Ishikawa (cell line): ENCODE data around the gene NDRG3.

Experiments
- CEBPB ChIP-seq: IDR thresholded peaks from 2 replicates; pipeline ENCODE4 v1.6.1; 2012
- CREB1 ChIP-seq: IDR thresholded peaks from 2 replicates; pipeline ENCODE4 v1.6.1; 2012; ENCODE audit warnings: low read depth
- EGR1 ChIP-seq: IDR thresholded peaks from 2 replicates; pipeline ENCODE4 v1.6.1; 2012
- EP300 ChIP-seq: IDR thresholded peaks from 2 replicates; pipeline ENCODE4 v1.6.1; 2012; ENCODE audit warnings: borderline replicate concordance
- FOXM1 ChIP-seq: IDR thresholded peaks from 2 replicates; pipeline ENCODE4 v1.6.1; 2012; ENCODE audit warnings: low read depth, borderline replicate concordance
- RAD21 ChIP-seq: IDR thresholded peaks from 2 replicates; pipeline ENCODE4 v1.6.1; 2012; ENCODE audit warnings: low read depth
- TEAD4 ChIP-seq: IDR thresholded peaks from 2 replicates; pipeline ENCODE4 v1.6.1; 2012
- YY1 ChIP-seq: IDR thresholded peaks from 2 replicates; pipeline ENCODE4 v1.6.1; 2012; ENCODE audit warnings: low read depth
- TF ChIP-seq, protein P1 (sequence below): IDR thresholded peaks from 2 replicates; pipeline ENCODE4 v1.6.1; 2012

DNA sequence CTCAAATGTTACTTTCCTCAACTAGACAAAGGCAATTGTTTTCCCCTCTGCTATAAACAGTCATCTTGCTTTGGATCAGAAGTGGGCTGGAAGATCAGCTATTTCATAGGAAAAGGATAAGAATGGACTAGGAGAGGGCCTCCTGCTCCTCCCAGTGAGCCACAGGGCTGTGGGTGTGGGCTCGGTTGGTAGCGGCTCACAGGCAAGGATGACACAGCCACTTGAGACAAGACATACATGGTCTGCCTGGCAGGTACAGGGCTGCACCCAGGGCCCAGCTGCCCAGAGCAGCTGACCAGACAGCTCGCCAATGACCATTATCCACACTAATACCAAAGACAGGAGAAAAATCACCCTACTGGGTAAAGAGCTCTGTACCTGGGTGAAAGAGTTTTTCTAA lies 90.9 kb downstream of the NDRG3 start:
- no peak for TF ChIP-seq RAD21
- no peak for TF ChIP-seq CREB1
- no peak for TF ChIP-seq EP300
- no peak for TF ChIP-seq CEBPB
- TF ChIP-seq EGR1 = no peak
- TF ChIP-seq, protein P1, sequence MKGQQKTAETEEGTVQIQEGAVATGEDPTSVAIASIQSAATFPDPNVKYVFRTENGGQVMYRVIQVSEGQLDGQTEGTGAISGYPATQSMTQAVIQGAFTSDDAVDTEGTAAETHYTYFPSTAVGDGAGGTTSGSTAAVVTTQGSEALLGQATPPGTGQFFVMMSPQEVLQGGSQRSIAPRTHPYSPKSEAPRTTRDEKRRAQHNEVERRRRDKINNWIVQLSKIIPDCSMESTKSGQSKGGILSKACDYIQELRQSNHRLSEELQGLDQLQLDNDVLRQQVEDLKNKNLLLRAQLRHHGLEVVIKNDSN = no peak
- TF ChIP-seq YY1 = no peak
- TF ChIP-seq TEAD4 = no peak
- no peak for TF ChIP-seq FOXM1
